Progenitor cell of endocrine pancreas (in vitro differentiated cells): ENCODE measurements around the gene PLCB3. TPM values are rescaled to one million over a fixed set of nuclear protein-coding genes. Genes with fewer than 3 reads are reported as not detected.
A peak's percentile ranks its signal among the peaks of the same experiment; 100 is the strongest.

Source experiments
- DNase-seq: peaks from one replicate; pipeline ENCODE4 v3.0.0; 2021; ENCODE audit warnings: low spot score; ENCODE audit not compliant: unreplicated experiment
- H3K27ac Mint-ChIP-seq: 2 replicates; pipeline ENCODE4 v1.8.0; 2021; ENCODE audit warnings: mild to moderate bottlenecking, moderate library complexity, mixed read lengths
- H3K27me3 Mint-ChIP-seq: 2 replicates; pipeline ENCODE4 v1.8.0; 2021; ENCODE audit warnings: mixed read lengths
- H3K36me3 Mint-ChIP-seq: 2 replicates; pipeline ENCODE4 v1.8.0; 2022; ENCODE audit warnings: mixed read lengths; ENCODE audit not compliant: insufficient read depth
- H3K4me1 Mint-ChIP-seq: 2 replicates; pipeline ENCODE4 v1.8.0; 2021; ENCODE audit warnings: low read depth, mixed read lengths
- H3K4me3 Mint-ChIP-seq: 2 replicates; pipeline ENCODE4 v1.8.0; 2021; ENCODE audit warnings: low read depth, mild to moderate bottlenecking, moderate library complexity, mixed read lengths
- H3K9me3 Mint-ChIP-seq: 2 replicates; pipeline ENCODE4 v1.8.0; 2021; ENCODE audit warnings: low read depth, mixed read lengths
- long read RNA-seq: library from polyadenylated mRNA; unstranded; transcript quantifications from one replicate; pipeline ENCODE4 v2.0.0, GENCODE V29; 2020
- total RNA-seq: library from RNA; stranded (reverse); gene quantifications from 2 replicates; pipeline ENCODE4 v1.2.1, GENCODE V29; 2021
- TF ChIP-seq, protein P1 (sequence below): fragments of 200-600 bp; sonication (generic); IDR thresholded peaks from one replicate; pipeline ENCODE4 v1.5.0; 2021; ENCODE audit warnings: antibody characterized with exemption, mild to moderate bottlenecking; ENCODE audit not compliant: unreplicated experiment

Gene PLCB3
- total RNA-seq, result 22.6 and 27.3 TPM in 2 replicates
- long read RNA-seq, result 0 reads

DNA sequence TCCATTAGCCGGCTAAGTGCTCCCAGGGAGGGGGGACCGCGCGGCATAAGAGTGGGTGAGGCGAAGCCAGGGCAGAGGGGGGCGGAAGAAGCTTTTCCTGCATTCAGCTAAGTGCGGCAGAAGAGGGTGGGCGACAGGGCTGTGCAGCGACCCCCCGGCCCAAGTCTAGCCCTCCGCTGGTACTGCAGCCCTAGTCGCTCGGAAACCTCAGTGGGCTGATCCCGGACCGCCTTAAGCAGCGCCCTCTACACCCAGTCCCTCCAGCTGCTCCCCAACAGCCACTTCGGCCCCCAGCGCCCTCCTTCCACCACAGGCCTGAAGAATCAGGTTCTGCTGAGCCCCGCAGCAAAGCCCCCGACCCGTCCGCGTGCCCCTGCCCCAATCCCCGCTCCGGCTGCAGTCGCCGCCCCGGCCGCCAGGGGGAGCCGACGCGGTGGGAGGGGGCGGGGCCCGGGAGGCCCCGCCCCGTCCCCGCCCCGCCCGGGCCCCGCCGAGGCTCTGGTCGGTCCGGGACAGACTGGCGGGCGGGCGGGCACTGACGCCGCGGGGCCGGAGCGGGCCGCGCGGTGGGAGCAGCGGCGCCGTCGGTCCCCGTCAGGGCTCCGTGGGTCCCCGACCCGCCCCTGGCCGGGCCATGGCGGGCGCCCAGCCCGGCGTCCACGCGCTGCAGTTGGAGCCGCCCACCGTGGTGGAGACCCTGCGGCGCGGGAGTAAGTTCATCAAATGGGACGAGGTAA is at the start of gene PLCB3:
TSS of gene PLCB3 (plus strand) at position 515 of the 737 bp plus-strand sequence. CDS start at position 635, 120 bp downstream.
- H3K4me3 Mint-ChIP-seq, result peak within 1 kb of the TSS; percentile 82
- peaks cover 11% of the 10 kb centered on the region for H3K4me1 Mint-ChIP-seq
- H3K27ac Mint-ChIP-seq, result no peak within 1 kb of the TSS
- H3K36me3 Mint-ChIP-seq, result no peaks in the 10 kb centered on the region
- TF ChIP-seq, protein P1, sequence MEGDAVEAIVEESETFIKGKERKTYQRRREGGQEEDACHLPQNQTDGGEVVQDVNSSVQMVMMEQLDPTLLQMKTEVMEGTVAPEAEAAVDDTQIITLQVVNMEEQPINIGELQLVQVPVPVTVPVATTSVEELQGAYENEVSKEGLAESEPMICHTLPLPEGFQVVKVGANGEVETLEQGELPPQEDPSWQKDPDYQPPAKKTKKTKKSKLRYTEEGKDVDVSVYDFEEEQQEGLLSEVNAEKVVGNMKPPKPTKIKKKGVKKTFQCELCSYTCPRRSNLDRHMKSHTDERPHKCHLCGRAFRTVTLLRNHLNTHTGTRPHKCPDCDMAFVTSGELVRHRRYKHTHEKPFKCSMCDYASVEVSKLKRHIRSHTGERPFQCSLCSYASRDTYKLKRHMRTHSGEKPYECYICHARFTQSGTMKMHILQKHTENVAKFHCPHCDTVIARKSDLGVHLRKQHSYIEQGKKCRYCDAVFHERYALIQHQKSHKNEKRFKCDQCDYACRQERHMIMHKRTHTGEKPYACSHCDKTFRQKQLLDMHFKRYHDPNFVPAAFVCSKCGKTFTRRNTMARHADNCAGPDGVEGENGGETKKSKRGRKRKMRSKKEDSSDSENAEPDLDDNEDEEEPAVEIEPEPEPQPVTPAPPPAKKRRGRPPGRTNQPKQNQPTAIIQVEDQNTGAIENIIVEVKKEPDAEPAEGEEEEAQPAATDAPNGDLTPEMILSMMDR, result peak; percentile 79
- peaks cover 3% of the 10 kb centered on the region for H3K27me3 Mint-ChIP-seq
- no peaks in the 10 kb centered on the region for H3K9me3 Mint-ChIP-seq
- DNase-seq, result peak; percentile 66

DNA sequence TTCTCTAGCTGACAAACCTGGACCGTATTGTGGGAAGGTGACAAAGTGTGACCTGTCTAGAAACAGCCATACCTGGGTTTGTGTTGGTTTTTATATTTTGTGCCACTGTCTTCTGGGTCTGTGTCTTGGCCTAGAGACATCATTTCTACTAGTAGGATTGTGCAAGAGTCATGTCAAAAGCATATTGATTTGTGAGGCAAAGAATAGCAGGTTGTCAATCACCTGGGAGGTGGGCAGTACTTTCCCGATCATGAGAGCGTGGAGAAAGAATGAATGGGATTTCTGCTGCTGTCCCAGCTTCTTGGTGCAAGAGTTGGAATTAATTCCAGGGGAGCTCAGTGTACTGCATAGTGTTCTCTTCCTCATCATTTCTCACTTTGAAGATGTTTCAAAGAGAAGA is 49.8 kb upstream of the PLCB3 start:
- DNase-seq, result no peak
- Mint-ChIP-seq H3K9me3 (no peaks in the 10 kb centered on the region), H3K4me3 (no peak overlapping the region), H3K4me1 (no peaks in the 10 kb centered on the region), H3K36me3 (peaks cover 32% of the 10 kb centered on the region), H3K27ac (no peak overlapping the region), H3K27me3 (no peaks in the 10 kb centered on the region)
- TF ChIP-seq, protein P1, result no peak

DNA sequence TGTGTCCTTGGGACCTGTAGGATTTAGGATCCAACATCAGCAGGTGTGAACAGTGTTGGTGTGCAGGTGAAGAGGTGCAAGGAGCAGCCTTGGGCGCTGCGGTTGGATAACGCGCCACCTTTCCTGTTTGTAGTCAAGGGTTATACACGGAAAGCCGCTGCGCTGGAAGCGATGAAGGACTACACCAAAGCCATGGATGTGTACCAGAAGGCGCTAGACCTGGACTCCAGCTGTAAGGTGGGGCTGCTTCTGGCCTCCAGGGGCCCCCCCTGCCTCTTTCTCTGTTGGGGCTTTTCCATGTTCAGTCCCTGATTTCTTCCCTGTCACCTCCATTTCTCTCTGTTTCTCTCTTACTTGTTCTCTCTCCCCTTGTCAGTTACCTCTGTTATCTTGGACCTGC is 48.3 kb upstream of the PLCB3 start:
- H3K36me3 Mint-ChIP-seq, result peaks cover 26% of the 10 kb centered on the region
- no peaks in the 10 kb centered on the region for H3K9me3 Mint-ChIP-seq
- H3K27me3 Mint-ChIP-seq, result no peaks in the 10 kb centered on the region
- H3K27ac Mint-ChIP-seq, result no peak overlapping the region
- H3K4me1 Mint-ChIP-seq, result no peaks in the 10 kb centered on the region
- H3K4me3 Mint-ChIP-seq, result no peak overlapping the region
- TF ChIP-seq, protein P1, result no peak
- DNase-seq, result no peak

DNA sequence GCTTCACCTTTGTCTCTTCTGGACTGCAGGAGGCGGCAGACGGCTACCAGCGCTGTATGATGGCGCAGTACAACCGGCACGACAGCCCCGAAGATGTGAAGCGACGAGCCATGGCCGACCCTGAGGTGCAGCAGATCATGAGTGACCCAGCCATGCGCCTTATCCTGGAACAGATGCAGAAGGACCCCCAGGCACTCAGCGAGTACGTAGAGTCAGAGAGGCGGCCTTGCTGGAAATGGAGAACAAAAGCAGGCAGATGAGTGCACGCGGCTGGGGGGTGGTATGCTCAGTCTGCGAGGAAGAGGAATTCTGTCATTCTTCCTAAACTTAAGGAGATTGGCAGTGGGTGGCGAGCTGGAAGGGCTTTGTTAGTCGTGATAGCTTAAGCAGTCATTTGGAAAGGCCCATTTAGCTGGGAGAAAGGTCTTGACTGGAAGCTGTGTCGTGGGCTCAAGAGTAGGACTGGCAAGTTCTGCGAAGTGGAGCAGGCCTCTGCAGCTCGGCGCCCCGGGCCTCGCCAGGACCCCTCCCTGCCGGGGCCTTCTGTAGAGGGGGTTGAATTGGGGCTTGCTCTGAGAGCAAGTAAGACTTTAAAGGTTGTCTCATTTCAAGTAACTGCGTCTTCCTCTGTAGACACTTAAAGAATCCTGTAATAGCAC is 47.8 kb upstream of the PLCB3 start:
- DNase-seq, result no peak

DNA sequence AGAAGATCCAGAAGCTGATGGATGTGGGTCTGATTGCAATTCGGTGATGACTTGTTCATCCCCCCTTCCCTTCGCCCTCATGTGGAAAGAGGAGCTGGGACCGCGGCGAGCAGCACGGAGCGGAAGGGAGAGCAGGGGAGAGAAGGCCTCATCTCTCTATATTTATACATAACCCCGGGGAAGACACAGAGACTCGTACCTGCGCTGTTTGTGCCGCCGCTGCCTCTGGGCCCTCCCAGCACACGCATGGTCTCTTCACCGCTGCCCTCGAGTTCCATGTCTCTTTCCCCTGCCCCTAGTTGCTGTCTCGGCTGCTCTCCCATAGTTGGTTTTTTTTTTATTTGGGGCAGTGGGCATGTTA is 47.3 kb upstream of the PLCB3 start:
- no peaks in the 10 kb centered on the region for H3K27me3 Mint-ChIP-seq
- peaks cover 26% of the 10 kb centered on the region for H3K36me3 Mint-ChIP-seq
- TF ChIP-seq, protein P1, result no peak
- no peak overlapping the region for H3K27ac Mint-ChIP-seq
- H3K4me3 Mint-ChIP-seq, result no peak overlapping the region
- no peak for DNase-seq
- H3K9me3 Mint-ChIP-seq, result no peaks in the 10 kb centered on the region
- H3K4me1 Mint-ChIP-seq, result no peaks in the 10 kb centered on the region

More for the DNA sequence above, 47.8 kb upstream of the PLCB3 start:
- TF ChIP-seq, protein P1, result no peak
- no peaks in the 10 kb centered on the region for H3K9me3 Mint-ChIP-seq
- H3K27ac Mint-ChIP-seq, result no peak overlapping the region
- no peak overlapping the region for H3K4me3 Mint-ChIP-seq
- no peaks in the 10 kb centered on the region for H3K4me1 Mint-ChIP-seq
- H3K36me3 Mint-ChIP-seq, result peaks cover 26% of the 10 kb centered on the region
- H3K27me3 Mint-ChIP-seq, result no peaks in the 10 kb centered on the region
